DMS 273 (cell line): ENCODE measurements around the gene TOMM22.
A peak's percentile ranks its signal among the peaks of the same experiment; 100 is the strongest.

Experiments used
- DNase-seq: peaks from one replicate; lab custom pipeline; 2025; ENCODE audit not compliant: unreplicated experiment; lab: John Stamatoyannopoulos, UW

TOMM22 gene

GRCh38 chr22:38696606-38697424 lies 15.1 kb downstream of the TOMM22 start:
- DNase-seq = no peak

GRCh38 chr22:38697425-38698089 lies 15.8 kb downstream of the TOMM22 start:
- DNase-seq = peak; percentile 26

GRCh38 chr22:38698407-38699094 lies 16.8 kb downstream of the TOMM22 start:
- DNase-seq = no peak

- no peak for DNase-seq
Observed at GRCh38 chr22:38699143-38699542, 17.4 kb downstream of the TOMM22 start.

GRCh38 chr22:38699784-38700183 lies 18.0 kb downstream of the TOMM22 start:
- no peak for DNase-seq

GRCh38 chr22:38700270-38700788 lies 18.6 kb downstream of the TOMM22 start:
- peak; percentile 77 for DNase-seq

- DNase-seq = peak; percentile 97
Observed at GRCh38 chr22:38700789-38701628, 19.3 kb downstream of the TOMM22 start, which contains the start of gene JOSD1. Gene JOSD1 (minus strand): TSS chr22:38700943. CDS start chr22:38699987, 956 bp downstream.

- no peak for DNase-seq
Observed at GRCh38 chr22:38704654-38705234, 23.0 kb downstream of the TOMM22 start.

GRCh38 chr22:38705235-38706100 lies 23.7 kb downstream of the TOMM22 start, which contains the start of gene GTPBP1:
Gene GTPBP1 (plus strand): TSS chr22:38705944. CDS start chr22:38705956, 12 bp downstream.
- peak; percentile 99 for DNase-seq

GRCh38 chr22:38706101-38706900 lies 24.5 kb downstream of the TOMM22 start:
- DNase-seq = peak; percentile 57

GRCh38 chr22:38706901-38707195 lies 25.1 kb downstream of the TOMM22 start:
- DNase-seq = no peak

- no peak for DNase-seq
Observed at GRCh38 chr22:38707346-38707745, 25.6 kb downstream of the TOMM22 start.

- DNase-seq = no peak
Observed at GRCh38 chr22:38707984-38708383, 26.2 kb downstream of the TOMM22 start.

- DNase-seq = no peak
Observed at GRCh38 chr22:38709306-38709705, 27.5 kb downstream of the TOMM22 start.

- DNase-seq = no peak
Observed at GRCh38 chr22:38710351-38710750, 28.6 kb downstream of the TOMM22 start.

GRCh38 chr22:38710866-38711265 lies 29.1 kb downstream of the TOMM22 start:
- DNase-seq = no peak

- no peak for DNase-seq
Observed at GRCh38 chr22:38712486-38713207, 30.9 kb downstream of the TOMM22 start.

GRCh38 chr22:38713921-38714320 lies 32.2 kb downstream of the TOMM22 start:
- no peak for DNase-seq
